GM18517 (cell line): ENCODE measurements around the gene SNAPC2.
A peak's percentile ranks its signal among the peaks of the same experiment; 100 is the strongest.

Experiments used
- ATAC-seq: cut with Tn5 transposase; IDR thresholded peaks from one replicate; pipeline ENCODE4 v1.9.1; 2021; ENCODE audit warnings: mild to moderate bottlenecking, moderate library complexity; ENCODE audit not compliant: unreplicated experiment

The SNAPC2 gene, protein sequence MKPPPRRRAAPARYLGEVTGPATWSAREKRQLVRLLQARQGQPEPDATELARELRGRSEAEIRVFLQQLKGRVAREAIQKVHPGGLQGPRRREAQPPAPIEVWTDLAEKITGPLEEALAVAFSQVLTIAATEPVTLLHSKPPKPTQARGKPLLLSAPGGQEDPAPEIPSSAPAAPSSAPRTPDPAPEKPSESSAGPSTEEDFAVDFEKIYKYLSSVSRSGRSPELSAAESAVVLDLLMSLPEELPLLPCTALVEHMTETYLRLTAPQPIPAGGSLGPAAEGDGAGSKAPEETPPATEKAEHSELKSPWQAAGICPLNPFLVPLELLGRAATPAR

GRCh38 chr19:7919610-7920518, at the start of gene SNAPC2:
SNAPC2 (plus strand) TSS chr19:7920338; CDS start chr19:7920367, 29 bp downstream.
- ATAC-seq = peak; percentile 60

GRCh38 chr19:7870571-7871436, 49.3 kb upstream of the SNAPC2 start:
- no peak for ATAC-seq

- ATAC-seq = no peak
Observed at GRCh38 chr19:7871437-7872305, 48.5 kb upstream of the SNAPC2 start.

DNA sequence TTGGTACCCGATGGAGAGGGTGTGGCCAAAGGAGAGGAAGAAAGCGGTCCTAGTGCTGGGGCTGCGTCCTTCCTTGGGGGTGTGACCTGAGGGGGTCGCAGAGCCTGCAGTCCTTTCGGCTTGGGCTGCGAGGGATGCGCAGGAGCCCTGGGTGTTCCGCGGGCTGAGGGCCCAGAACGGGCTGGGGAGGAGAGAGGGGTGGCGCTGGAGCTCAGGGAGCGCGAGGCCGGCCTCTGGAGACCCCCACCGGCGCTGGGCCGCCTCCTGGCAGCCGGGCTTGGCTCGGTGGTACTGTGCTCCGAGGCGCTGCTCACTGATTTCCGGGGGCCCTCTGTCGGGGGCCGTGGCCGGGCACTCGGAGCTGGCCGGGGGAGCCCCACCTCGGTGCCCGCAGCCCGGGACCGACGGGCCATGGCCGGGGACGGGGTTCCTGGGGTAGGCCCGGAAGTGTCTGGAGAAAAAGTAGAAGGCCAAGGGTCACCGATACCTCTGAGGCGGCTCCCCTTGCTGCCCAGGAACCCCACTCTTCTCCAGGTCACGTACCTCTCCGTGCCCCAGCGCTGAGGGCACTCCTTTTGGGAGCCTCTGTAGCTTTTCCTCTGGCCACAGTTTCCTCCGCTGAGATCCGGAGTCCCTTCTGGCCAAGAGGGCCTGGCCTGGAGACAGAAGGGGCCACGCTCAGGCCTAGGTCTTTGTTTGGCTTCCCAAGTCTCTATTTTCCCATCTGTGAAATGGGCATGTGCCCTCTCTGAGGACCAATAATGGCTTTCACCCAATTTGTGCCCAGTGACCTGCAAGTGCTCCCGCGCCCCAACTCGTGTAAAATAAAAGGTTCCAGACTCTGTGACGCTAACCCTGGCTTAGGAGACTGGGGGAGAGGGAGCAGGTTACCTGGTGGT, 47.6 kb upstream of the SNAPC2 start:
- no peak for ATAC-seq

- ATAC-seq = no peak
Observed at GRCh38 chr19:7873304-7874075, 46.6 kb upstream of the SNAPC2 start.

DNA sequence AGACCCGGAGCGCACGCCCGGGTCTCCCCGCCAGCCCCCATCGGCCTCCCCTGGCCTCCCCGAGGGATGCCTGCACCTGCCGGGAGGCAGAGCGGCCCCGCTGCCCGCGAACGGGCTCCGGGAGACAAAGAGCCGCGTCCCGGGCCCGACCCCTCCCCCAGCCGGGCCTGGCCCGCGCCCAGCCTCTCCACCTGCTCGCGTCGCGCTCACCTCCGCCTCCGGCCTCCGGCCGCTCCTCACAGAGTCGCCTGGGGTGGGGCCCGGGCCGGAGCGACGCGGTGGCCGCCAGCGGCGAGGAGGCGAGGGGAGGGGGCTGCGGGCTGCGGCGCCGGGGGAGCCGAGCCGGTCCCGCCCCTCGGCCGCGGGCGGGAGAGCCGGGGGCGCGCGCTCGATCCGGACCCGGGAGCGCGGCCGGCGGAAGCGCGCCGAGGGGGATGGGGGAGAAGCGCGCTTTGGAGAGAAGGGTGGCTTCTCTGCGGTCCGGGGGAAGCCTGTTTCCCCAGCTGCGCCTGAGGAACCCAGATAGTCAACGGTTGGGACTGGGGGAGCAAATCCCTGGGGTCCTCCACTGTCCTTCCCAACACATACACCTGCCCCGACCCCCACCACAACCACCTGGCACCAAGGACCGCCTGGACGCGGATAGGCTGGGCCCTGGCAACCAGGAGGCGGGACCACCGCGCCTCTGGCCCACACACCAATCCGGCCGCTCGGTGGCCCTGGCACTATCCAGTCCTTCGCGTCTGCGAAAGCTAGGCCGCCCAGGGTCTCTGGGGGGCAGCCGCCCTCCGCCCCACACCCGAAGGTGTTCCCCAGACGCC, 45.9 kb upstream of the SNAPC2 start, which contains the start of gene PRR36:
Gene PRR36 (minus strand): TSS at position 315 of the 821 bp plus-strand sequence. CDS start 701 bp downstream, outside the sequence.
- ATAC-seq = no peak

GRCh38 chr19:7874897-7875273, 45.3 kb upstream of the SNAPC2 start:
- no peak for ATAC-seq

- ATAC-seq = no peak
Observed at GRCh38 chr19:7877249-7877836, 42.8 kb upstream of the SNAPC2 start.

DNA sequence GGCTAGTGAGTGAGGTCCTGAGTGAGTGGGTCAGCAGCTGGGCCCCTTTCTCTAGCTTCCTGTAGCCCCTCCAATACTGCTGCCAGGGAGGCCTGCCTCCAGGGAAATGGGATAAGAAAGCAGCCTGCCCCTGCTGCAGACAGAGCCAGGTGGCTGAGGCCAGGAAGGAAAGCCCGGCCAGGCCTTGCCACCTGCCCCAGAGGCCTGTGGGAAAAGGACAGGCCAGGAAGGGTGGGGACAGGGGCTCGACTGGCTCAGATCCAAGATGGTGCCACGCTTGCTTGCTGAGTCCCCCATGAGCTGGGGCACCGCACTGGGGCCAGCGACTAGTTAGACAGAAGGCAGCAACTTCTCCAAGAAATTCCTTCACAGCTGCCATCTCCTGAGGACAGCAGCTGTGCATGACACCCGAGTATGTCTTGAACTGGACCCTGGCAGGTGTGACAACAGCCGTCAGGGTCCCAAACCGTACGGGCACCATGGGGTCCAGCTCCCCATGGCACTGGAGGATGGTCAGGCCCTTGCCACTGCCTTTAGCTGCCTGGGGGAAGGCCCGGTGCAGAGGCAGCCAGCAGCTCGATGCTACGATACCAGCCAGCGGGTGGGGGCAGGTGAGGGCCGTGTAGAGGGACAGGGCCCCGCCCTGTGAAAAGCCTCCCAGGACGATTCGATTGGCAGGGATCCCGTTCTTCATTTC, 40.9 kb upstream of the SNAPC2 start:
- ATAC-seq = no peak

DNA sequence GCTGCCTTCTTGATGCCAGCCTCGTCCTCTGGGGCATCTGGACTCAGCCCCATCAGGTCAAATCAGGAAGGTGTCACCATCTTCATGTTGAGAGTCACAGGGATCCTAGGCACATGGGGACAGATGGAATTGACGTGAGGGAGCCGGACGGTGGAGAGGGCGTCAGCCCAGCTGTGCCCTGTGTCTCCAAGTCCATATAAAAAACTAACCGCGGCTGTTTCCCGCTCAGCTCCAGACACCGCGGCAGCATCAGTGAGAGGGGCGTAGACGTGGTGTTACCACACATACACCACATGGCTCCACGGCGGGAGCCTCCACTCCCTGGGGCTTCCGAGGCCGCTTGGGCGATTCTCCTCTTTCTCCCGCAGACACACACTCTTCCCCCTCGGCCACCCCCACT, 40.3 kb upstream of the SNAPC2 start:
- ATAC-seq = no peak

DNA sequence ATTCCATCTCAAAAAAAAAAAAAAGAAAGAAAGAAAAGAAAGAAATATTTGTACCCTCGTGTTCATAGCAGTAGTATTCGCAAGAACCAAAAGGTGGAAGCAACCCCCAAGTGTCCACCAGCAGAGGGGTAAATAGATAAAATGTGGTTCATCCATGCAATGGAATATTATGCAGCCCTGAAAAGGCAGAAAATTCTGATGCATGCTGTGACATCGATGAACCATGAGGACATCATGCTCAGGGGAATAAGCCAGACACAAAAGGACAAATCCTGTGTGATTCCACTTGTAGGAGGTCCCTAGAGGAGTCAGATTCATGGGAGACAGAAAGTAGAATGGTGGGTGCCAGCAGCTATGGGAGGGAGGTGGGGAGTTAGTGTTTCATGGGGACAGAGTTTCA, 38.2 kb upstream of the SNAPC2 start:
- no peak for ATAC-seq

GRCh38 chr19:7883105-7883504, 37.0 kb upstream of the SNAPC2 start:
- no peak for ATAC-seq

GRCh38 chr19:7883796-7884570, 36.2 kb upstream of the SNAPC2 start:
- ATAC-seq = no peak

DNA sequence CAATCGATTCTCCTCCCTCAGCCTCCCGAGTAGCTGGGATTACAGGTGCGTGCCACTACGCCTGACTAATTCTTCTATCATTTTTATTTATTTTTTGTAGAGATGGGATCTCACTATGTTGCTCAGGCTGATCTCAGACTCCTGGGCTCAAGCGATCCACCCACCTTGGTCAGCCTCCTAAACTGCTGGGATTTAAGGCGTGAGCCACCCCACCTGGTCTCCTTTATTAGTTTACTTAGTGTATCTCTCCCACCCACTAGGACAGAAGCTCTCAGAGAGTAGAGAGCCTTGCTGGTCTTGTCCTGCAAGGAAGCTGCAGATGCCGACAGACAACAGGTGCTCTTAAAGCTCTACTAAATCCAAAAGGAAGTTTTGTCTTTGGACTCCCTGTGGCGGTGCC, 34.3 kb upstream of the SNAPC2 start:
- ATAC-seq = no peak

DNA sequence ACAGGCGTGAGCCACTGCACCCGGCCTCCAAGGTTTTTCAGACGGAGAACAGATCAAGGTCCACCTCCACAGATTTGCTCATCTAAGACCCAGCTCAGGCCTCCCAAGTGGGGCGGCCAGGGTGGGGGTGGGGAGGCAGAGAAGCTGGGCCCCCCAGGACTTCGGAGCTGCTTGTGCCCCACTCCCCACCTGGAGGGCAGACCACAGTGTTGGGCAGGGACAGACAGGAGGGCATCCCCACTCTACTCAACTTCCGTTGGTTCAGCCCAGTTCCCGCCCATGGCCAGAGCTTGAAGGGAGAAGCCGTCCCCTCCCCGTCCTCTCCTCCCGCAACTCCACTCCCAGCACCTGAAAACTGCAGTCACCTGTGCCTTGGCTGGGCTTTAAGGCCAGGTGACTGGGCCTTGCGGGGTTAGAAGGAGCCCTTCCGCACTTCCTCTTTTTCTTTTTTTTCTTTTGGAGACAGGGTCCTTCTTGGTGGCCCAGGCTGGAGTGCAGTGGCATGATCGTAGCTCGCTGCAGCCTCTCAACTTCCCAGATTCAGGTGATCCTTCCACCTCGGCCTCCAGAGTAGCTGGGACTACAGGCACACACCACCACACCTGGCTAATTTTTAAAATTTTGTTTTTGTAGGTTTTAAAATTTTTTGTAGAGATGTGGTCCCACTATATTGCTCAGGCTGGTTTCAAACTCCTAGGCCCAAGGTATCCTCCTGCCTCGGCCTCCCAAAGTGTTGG, 32.6 kb upstream of the SNAPC2 start:
- ATAC-seq = no peak
